BLaER1 treated with 17β-estradiol and CSF1 and Interleukin-3, amounts not matched to agents 10 nM and 100 nM (cell line): ENCODE measurements around the gene SLC6A3.
"Not testable (repeated sequence)": the region's sequence is repeated elsewhere in the genome, so short reads cannot be mapped to it uniquely, and the experiment has no call there.

Experiments
- H3K27ac ChIP-seq, 11 experiments: shearing (Covaris generic); formaldehyde crosslinking; 2 replicates each; pipeline ENCODE4 v1.8.1; 2022
- H3K27me3 ChIP-seq, 11 experiments: shearing (Covaris generic); formaldehyde crosslinking; 2 replicates each; pipeline ENCODE4 v1.8.1; 2022
- H3K36me3 ChIP-seq, 11 experiments: shearing (Covaris generic); formaldehyde crosslinking; 2 replicates each; pipeline ENCODE4 v1.8.1; 2022
- H3K4me1 ChIP-seq, 10 experiments: shearing (Covaris generic); formaldehyde crosslinking; 2 replicates each; pipeline ENCODE4 v1.8.1; 2022
- H3K4me2 ChIP-seq, 11 experiments: shearing (Covaris generic); formaldehyde crosslinking; 2 replicates each; pipeline ENCODE4 v1.8.1; 2022
- H3K4me3 ChIP-seq, 10 experiments: shearing (Covaris generic); formaldehyde crosslinking; 2 replicates each; pipeline ENCODE4 v1.8.1; 2022
- H3K9ac ChIP-seq, 11 experiments: shearing (Covaris generic); formaldehyde crosslinking; 2 replicates each; pipeline ENCODE4 v1.8.1; 2022
- H3K9me3 ChIP-seq, 11 experiments: shearing (Covaris generic); formaldehyde crosslinking; replicated peaks in 1 of 11; 2 replicates each; pipeline ENCODE4 v1.8.1; 2022
- H4K20me1 ChIP-seq, 11 experiments: shearing (Covaris generic); formaldehyde crosslinking; 2 replicates each; pipeline ENCODE4 v1.8.1; 2022
- Cebpa-rat ChIP-seq, 11 experiments: shearing (Covaris generic); IDR thresholded peaks; 2 replicates each; pipeline ENCODE4 v1.8.1; 2022

SLC6A3 gene

GRCh38 chr5:1476181-1476966 is 31.1 kb upstream of the SLC6A3 start:
- no peaks in the 10 kb centered on the region for H3K27me3 ChIP-seq
- H3K36me3 ChIP-seq: peaks cover 39 to 81% (median 65%) of the 10 kb centered on the region in 11 experiments
- H3K9ac ChIP-seq: no peak overlapping the region
- H3K4me3 ChIP-seq: no peak overlapping the region
- H4K20me1 ChIP-seq: peaks cover 0 to 54% (median 13%) of the 10 kb centered on the region in 11 experiments; a peak in 10 of 22 replicates
- peaks cover 0 to 10% (median 0%) of the 10 kb centered on the region in 11 experiments; a peak in 2 of 22 replicates for H3K9me3 ChIP-seq
- H3K27ac ChIP-seq: peak overlapping the region in 3 of 11 experiments; percentile 14 to 53 (median 30); a peak in 3 of 22 replicates
- peak overlapping the region in 7 of 11 experiments; percentile 32 to 93 (median 76); a peak in 12 of 22 replicates for H3K4me2 ChIP-seq
- no peak for TF ChIP-seq Cebpa-rat (IDR thresholded peaks at IDR 0.05)
- H3K4me1 ChIP-seq: peaks cover 46 to 64% (median 50%) of the 10 kb centered on the region in 10 experiments

GRCh38 chr5:1475544-1475900 is 30.3 kb upstream of the SLC6A3 start:
- peaks cover 37 to 55% (median 42%) of the 10 kb centered on the region in 10 experiments for H3K4me1 ChIP-seq
- peak overlapping the region in 2 of 11 experiments; percentile 87 to 93; a peak in 4 of 22 replicates for H3K4me2 ChIP-seq
- not testable (repeated sequence) for H3K9ac ChIP-seq, H3K27ac ChIP-seq, H3K27me3 ChIP-seq, H3K4me3 ChIP-seq
- H3K9me3 ChIP-seq: peaks cover 0 to 10% (median 0%) of the 10 kb centered on the region in 11 experiments; a peak in 2 of 22 replicates
- H4K20me1 ChIP-seq: peaks cover 0 to 51% (median 4%) of the 10 kb centered on the region in 11 experiments; a peak in 11 of 22 replicates
- peaks cover 39 to 90% (median 72%) of the 10 kb centered on the region in 11 experiments for H3K36me3 ChIP-seq

GRCh38 chr5:1474866-1475543 is 29.8 kb upstream of the SLC6A3 start:
- H3K27me3 ChIP-seq: no peaks in the 10 kb centered on the region
- H3K9me3 ChIP-seq: peaks cover 0 to 10% (median 0%) of the 10 kb centered on the region in 11 experiments; a peak in 2 of 22 replicates
- no peak overlapping the region; a peak in 3 of 22 replicates for H3K27ac ChIP-seq
- peaks cover 0 to 52% (median 0%) of the 10 kb centered on the region in 11 experiments; a peak in 9 of 22 replicates for H4K20me1 ChIP-seq
- 0 out of 22 replicates have a peak overlapping the region, but pooled peaks of 1 of the 11 experiments have one; percentile 93 for H3K4me2 ChIP-seq
- no peak overlapping the region for H3K9ac ChIP-seq
- H3K36me3 ChIP-seq: peaks cover 41 to 95% (median 76%) of the 10 kb centered on the region in 11 experiments
- no peak for TF ChIP-seq Cebpa-rat (IDR thresholded peaks at IDR 0.05)
- H3K4me3 ChIP-seq: no peak overlapping the region
- peaks cover 32 to 50% (median 37%) of the 10 kb centered on the region in 10 experiments for H3K4me1 ChIP-seq

- H3K9ac ChIP-seq: no peak overlapping the region
- H3K36me3 ChIP-seq: peaks cover 45 to 96% (median 79%) of the 10 kb centered on the region in 11 experiments
- no peak overlapping the region; a peak in 2 of 22 replicates for H3K27ac ChIP-seq
- no peaks in the 10 kb centered on the region for H3K27me3 ChIP-seq
- peaks cover 0 to 54% (median 0%) of the 10 kb centered on the region in 11 experiments; a peak in 9 of 22 replicates for H4K20me1 ChIP-seq
- peaks cover 25 to 43% (median 30%) of the 10 kb centered on the region in 10 experiments for H3K4me1 ChIP-seq
- TF ChIP-seq Cebpa-rat (IDR thresholded peaks at IDR 0.05): no peak
- no peak overlapping the region for H3K4me2 ChIP-seq
- H3K9me3 ChIP-seq: peaks cover 0 to 10% (median 0%) of the 10 kb centered on the region in 11 experiments; a peak in 2 of 22 replicates
- no peak overlapping the region for H3K4me3 ChIP-seq
Measured at GRCh38 chr5:1474183-1474839, 29.1 kb upstream of the SLC6A3 start.

GRCh38 chr5:1473746-1474145 is 28.5 kb upstream of the SLC6A3 start:
- TF ChIP-seq Cebpa-rat (IDR thresholded peaks at IDR 0.05): no peak
- Histone ChIP-seq H3K9me3 (peaks cover 0 to 10% (median 0%) of the 10 kb centered on the region in 11 experiments; a peak in 2 of 22 replicates), H3K27ac (no peak overlapping the region), H3K36me3 (peaks cover 45 to 91% (median 73%) of the 10 kb centered on the region in 11 experiments), H3K4me2 (no peak overlapping the region), H4K20me1 (peaks cover 0 to 59% (median 0%) of the 10 kb centered on the region in 11 experiments; a peak in 8 of 22 replicates), H3K4me3 (no peak overlapping the region), H3K9ac (no peak overlapping the region), H3K4me1 (peaks cover 20 to 37% (median 28%) of the 10 kb centered on the region in 10 experiments), H3K27me3 (no peaks in the 10 kb centered on the region)

- Histone ChIP-seq H3K4me1 (peaks cover 13 to 31% (median 22%) of the 10 kb centered on the region in 10 experiments), H3K27me3 (no peaks in the 10 kb centered on the region), H3K9ac (no peak overlapping the region), H3K27ac (no peak overlapping the region), H3K4me2 (no peak overlapping the region), H3K4me3 (no peak overlapping the region), H3K9me3 (peaks cover 0 to 10% (median 0%) of the 10 kb centered on the region in 11 experiments; a peak in 2 of 22 replicates), H3K36me3 (peaks cover 45 to 90% (median 67%) of the 10 kb centered on the region in 11 experiments), H4K20me1 (peaks cover 0 to 66% (median 0%) of the 10 kb centered on the region in 11 experiments; a peak in 8 of 22 replicates)
- no peak for TF ChIP-seq Cebpa-rat (IDR thresholded peaks at IDR 0.05)
Measured at GRCh38 chr5:1472964-1473628, 27.9 kb upstream of the SLC6A3 start.

- peaks cover 0 to 70% (median 0%) of the 10 kb centered on the region in 11 experiments; a peak in 8 of 22 replicates for H4K20me1 ChIP-seq
- H3K9me3 ChIP-seq: peaks cover 0 to 10% (median 0%) of the 10 kb centered on the region in 11 experiments; a peak in 3 of 22 replicates
- no peak for TF ChIP-seq Cebpa-rat (IDR thresholded peaks at IDR 0.05)
- no peak overlapping the region for H3K9ac ChIP-seq
- peaks cover 49 to 98% (median 76%) of the 10 kb centered on the region in 11 experiments for H3K36me3 ChIP-seq
- H3K27ac ChIP-seq: no peak overlapping the region
- H3K27me3 ChIP-seq: no peaks in the 10 kb centered on the region
- peaks cover 5 to 23% (median 14%) of the 10 kb centered on the region in 10 experiments; a peak in 19 of 20 replicates for H3K4me1 ChIP-seq
- H3K4me3 ChIP-seq: no peak overlapping the region
- no peak overlapping the region for H3K4me2 ChIP-seq
Measured at GRCh38 chr5:1471997-1472963, 27.0 kb upstream of the SLC6A3 start.
